ENCODE results near the gene TNNT3. TPM values are rescaled to one million over a fixed set of nuclear protein-coding genes. Genes with fewer than 3 reads are reported as not detected.
"Not testable (repeated sequence)": the region's sequence is repeated elsewhere in the genome, so short reads cannot be mapped to it uniquely, and the experiment has no call there.

TNNT3 gene
- total RNA-seq, result 5.1 TPM

DNA sequence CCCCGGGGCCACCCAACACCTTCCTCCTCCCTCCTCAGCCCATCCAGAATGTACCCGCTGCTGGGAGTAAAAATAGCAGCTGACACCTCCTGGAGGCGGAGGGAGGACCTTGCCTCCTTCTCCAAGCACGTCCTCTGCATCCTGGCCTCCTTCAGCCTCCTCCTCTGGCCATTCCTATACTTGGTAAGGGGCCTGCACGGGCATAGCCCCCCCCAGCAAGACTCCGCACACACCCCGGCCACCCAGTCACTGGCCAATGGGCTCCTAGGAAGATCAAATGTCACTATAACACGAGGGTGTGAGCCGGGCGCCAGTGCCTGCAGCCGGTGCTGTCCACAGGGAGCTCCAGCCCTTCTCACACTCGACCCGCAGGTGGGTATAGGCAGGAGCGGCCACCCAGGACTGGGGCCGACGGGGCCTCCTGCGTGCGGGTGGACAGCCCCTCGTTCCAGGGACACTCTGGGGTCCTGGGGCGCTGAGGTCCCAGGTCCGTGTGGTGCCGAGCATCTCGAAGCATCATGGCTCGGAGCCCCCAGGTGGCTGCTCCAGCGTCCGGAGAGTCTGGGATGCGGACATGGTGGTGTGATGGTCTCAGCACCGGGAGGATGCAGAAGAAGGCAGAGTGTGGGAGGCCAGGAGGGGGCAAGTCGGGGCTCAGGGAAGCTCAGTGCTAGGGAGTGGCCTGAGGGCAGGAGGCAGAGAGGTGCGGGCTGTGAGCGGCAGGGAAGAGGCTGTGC, at the start of gene TNNT3:
Gene TNNT3, plus strand, starts transcription at position 313 of the 737 bp plus-strand sequence. CDS start 3,172 bp downstream, outside the sequence.
- Histone ChIP-seq H3K9me3 (ENCODE audit: low read depth, low read length) (no peaks in the 10 kb centered on the region), H3K4me3 (ENCODE audit: low read length) (no peak within 1 kb of the TSS), H3K4me1 (ENCODE audit: insufficient read depth, low read length) (no peaks in the 10 kb centered on the region), H3K27me3 (ENCODE audit: insufficient read depth, low read length) (no peaks in the 10 kb centered on the region)

DNA sequence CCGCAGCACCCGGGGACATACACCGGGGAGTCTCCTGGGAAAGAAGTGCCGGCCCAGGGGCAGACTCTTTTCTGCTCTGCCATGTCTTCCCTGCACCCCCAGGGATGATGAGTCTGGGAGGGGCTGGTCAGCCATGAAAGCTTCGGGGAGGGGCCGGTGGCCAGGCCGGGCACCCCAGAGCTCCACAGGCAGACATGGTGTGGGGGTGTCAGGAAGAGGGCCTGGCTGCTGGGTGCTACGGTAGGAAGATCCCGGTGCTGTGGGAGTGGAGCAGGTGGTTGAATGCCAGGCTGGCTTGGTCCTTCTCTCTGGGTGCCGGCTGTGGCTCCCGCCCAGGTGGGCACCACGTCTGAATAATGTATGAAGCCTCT, 49.2 kb upstream of the TNNT3 start:
- Histone ChIP-seq H3K9me3 (ENCODE audit: low read depth, low read length) (no peaks in the 10 kb centered on the region), H3K4me1 (ENCODE audit: insufficient read depth, low read length) (peaks cover 59% of the 10 kb centered on the region), H3K27me3 (ENCODE audit: insufficient read depth, low read length) (no peaks in the 10 kb centered on the region), H3K4me3 (ENCODE audit: low read length) (no peak overlapping the region)

DNA sequence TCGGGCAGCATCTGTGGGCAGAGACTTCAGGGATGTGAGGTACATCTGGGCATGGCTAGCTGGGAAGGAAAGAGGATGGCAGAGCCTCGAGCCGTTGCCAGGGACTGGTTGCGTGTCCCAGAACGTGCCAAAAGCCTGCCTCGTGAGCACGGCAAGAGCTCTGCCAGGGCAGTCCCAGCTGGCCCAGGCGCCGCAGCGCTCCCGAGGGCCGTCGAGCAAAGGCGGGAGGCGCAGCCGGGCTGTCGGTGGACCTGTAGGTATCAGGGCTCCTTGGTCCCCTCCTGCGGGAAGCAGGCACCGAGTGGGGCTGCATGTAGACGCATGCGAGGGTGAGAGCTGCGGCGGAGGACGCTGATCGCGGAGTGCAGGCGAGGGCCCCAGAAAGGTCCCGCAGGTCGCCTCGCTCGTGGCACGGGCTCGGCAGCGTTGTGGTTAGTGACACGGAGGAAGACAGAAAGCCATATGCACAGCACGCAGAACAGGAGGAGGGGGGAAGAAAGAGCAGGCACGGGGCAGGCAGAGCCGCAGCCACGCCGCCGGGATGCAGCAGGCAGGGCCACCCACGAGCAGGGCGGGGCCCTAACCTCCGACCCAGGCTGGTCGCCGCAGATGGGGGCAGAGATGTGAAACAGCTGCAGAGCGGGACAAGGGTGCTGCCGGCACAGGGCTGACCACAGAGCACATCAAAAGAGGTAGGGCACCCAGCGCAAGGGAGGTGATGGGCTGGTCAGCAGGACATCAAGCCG, 48.6 kb upstream of the TNNT3 start:
- Histone ChIP-seq H3K9me3 (ENCODE audit: low read depth, low read length) (no peaks in the 10 kb centered on the region), H3K4me3 (ENCODE audit: low read length) (no peak overlapping the region), H3K27me3 (ENCODE audit: insufficient read depth, low read length) (no peaks in the 10 kb centered on the region), H3K4me1 (ENCODE audit: insufficient read depth, low read length) (peaks cover 61% of the 10 kb centered on the region)

DNA sequence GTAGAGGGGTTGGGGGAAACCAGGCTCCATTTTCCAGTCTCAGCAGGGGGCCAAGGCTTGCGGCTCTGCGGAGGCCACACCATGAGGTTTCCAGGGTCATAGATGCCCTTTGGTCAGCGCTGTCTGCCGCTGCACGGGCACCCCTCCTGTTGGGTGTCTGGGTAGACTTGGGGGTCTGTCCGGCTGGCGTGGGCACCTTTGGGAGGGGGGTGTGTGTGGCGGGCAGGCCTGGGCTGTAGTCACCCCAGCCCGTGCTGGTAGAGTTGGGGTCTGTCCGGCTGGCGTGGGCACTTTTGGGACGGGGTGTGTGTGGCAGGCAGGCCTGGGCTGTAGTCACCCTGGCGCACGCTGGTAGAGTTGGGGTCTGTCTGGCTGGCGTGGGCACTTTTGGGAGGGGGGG, 48.0 kb upstream of the TNNT3 start:
- no peak overlapping the region for H3K4me3 ChIP-seq (ENCODE audit: low read length)
- H3K4me1 ChIP-seq (ENCODE audit: insufficient read depth, low read length), result peaks cover 67% of the 10 kb centered on the region
- H3K27me3 ChIP-seq (ENCODE audit: insufficient read depth, low read length), result no peaks in the 10 kb centered on the region
- H3K9me3 ChIP-seq (ENCODE audit: low read depth, low read length), result no peaks in the 10 kb centered on the region

DNA sequence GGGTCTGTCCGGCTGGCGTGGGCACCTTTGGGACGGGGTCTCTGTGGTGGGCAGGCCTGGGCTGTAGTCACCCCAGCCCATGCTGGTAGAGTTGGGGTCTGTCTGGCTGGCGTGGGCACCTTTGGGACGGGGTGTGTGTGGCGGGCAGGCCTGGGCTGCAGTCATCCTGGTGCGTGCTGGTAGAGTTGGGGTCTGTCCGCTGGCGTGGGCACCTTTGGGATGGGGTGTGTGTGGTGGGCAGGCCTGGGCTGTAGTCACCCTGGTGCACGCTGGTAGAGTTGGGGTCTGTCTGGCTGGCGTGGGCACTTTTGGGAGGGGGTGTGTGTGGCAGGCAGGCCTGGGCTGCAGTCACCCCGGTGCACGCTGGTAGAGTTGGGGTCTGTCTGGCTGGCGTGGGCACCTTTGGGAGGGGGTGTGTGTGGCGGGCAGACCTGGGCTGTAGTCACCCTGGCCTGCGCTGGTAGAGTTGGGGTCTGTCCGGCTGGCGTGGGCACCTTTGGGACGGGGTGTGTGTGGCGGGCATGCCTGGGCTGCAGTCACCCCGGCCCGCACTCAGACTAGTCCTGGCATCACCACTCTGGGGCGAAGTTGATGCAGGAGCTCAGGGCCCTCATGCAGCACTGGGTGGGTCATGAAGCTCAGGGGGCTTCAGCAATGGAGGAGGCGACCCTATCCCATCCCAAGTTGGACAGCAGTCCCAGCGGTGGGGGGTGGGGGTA, 47.1 kb upstream of the TNNT3 start:
- no peak overlapping the region for H3K4me3 ChIP-seq (ENCODE audit: low read length)
- H3K27me3 ChIP-seq (ENCODE audit: insufficient read depth, low read length), result no peaks in the 10 kb centered on the region
- peaks cover 70% of the 10 kb centered on the region for H3K4me1 ChIP-seq (ENCODE audit: insufficient read depth, low read length)
- H3K9me3 ChIP-seq (ENCODE audit: low read depth, low read length), result no peaks in the 10 kb centered on the region

DNA sequence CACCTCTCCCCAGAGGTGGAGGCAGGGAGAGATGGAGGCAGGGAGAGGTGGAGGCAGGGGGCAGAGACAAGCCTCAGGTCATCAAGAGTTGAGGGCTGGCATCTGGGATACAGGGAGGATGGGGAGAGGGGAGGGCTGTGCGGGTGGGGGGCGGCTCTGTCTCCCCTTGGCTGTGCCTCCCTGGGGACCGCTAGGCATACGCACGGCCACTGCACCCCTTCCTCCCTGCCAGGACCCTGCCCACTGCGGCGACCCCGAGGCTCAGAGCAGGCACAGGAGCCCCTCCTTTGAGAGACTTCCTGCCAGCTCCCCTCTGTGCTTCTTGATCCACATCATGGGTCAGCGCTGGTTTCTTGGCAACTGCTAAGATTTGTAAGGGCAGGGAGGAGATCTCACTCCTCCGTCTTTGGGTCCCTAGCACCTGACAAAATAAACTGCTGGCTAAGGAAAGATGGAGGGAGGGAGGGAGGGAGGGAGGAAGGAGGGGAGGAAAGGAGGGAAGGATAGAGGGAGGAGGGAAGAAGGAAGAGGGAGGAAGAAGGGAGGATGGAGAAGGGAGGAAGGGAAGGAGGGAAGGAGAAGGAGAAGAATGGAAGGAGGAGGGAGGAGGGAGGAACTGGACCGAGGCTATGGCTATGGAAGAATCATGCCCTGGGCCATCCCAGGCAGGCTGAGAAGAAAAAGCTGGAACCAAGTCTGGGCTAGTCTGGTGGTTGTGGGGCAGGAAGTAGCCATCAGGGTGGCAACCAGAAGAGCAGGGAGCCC, 46.3 kb upstream of the TNNT3 start:
- peaks cover 65% of the 10 kb centered on the region for H3K4me1 ChIP-seq (ENCODE audit: insufficient read depth, low read length)

DNA sequence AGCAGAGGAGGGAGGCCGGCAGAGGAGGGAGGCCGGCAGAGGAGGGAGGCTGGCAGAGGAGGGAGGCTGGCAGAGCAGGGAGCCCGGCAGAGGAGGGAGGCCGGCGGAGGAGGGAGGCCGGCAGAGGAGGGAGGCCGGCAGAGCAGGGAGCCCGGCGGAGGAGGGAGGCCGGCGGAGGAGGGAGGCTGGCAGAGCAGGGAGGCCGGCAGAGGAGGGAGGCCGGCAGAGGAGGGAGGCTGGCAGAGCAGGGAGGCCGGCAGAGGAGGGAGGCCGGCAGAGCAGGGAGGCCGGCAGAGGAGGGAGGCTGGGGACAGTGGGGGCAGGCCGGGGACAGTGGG, 45.7 kb upstream of the TNNT3 start:
- H3K4me1 ChIP-seq (ENCODE audit: insufficient read depth, low read length), result peaks cover 63% of the 10 kb centered on the region

More for the DNA sequence above, 46.3 kb upstream of the TNNT3 start:
- Histone ChIP-seq H3K4me3 (ENCODE audit: low read length) (no peak overlapping the region), H3K27me3 (ENCODE audit: insufficient read depth, low read length) (no peaks in the 10 kb centered on the region), H3K9me3 (ENCODE audit: low read depth, low read length) (no peaks in the 10 kb centered on the region)

DNA sequence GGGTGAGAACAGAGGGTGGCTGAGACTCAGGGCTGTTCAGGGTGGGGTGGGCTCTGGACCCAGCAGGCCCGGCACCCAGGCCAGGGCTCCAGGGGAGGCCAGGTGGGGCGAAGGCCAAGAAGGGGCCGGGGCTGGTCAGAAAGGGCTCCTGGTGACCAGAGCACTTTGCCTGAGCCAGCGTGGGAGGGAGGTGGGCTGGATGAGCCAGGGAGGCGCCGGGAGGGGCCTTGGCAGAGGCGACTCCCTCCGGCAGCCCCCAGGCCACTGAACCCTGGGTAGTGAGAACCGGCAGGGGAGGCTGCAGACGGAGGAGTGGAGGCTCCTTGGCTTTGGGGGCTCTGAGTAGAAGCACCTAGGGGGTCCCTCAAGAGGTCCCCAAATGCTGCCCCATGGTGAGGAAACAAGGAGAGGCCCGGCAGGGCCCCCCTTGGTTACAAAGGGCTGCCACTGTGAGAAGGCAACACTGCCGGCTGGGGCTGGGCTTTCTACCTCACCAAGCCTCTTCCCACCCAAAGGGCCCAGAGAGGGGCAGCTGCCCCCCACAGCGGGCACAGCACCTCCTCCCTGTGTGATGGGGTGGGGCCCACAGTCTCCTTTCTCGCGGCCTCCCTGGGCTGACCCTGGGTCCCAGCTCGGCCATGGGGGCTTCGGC, 44.9 kb upstream of the TNNT3 start:
- H3K4me3 ChIP-seq (ENCODE audit: low read length); H3K9me3 ChIP-seq (ENCODE audit: low read depth, low read length); H3K27me3 ChIP-seq (ENCODE audit: insufficient read depth, low read length): not testable (repeated sequence)
- peaks cover 60% of the 10 kb centered on the region for H3K4me1 ChIP-seq (ENCODE audit: insufficient read depth, low read length)

More for the DNA sequence above, 45.7 kb upstream of the TNNT3 start:
- not testable (repeated sequence) for H3K27me3 ChIP-seq (ENCODE audit: insufficient read depth, low read length); H3K9me3 ChIP-seq (ENCODE audit: low read depth, low read length); H3K4me3 ChIP-seq (ENCODE audit: low read length)

DNA sequence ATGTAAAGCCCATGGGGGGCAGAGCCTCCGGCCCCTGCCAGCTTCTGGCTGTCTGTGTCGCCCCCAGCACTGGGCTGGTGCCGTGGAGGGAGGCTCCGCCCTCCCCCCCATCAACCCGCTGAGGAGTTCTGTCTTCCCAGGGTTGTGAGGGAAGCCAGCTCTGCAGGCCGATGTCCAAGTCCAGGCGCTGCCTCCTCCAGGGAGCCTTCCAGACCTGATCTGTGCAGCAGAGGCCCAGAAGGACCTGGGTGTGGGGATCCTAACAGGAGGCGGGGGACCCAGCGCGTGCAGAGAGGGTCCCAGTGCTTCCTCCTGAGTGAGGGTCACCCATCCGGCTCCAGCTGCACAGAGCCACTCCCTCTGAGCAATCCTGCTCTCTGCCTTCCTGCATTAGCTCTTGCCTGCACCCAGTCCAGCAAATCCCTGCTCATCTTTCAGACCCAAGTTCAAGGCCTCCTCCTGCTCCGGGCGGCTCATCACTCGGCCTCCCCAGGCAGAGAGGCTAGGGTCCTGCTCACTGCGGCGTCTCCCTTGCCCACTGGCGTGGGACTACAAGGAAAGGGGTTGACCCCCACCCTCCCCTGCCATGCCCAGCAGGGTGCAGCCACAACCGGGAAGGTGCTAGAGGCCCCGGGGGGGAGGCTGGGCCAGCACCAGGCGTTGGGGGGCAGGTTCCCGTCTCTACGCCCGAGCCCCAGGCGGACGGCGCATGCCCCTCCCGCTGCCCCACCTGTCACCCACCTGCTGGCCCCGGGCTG, 44.2 kb upstream of the TNNT3 start:
- Histone ChIP-seq H3K4me1 (ENCODE audit: insufficient read depth, low read length) (peaks cover 60% of the 10 kb centered on the region), H3K9me3 (ENCODE audit: low read depth, low read length) (no peaks in the 10 kb centered on the region), H3K27me3 (ENCODE audit: insufficient read depth, low read length) (no peaks in the 10 kb centered on the region), H3K4me3 (ENCODE audit: low read length) (no peak overlapping the region)

DNA sequence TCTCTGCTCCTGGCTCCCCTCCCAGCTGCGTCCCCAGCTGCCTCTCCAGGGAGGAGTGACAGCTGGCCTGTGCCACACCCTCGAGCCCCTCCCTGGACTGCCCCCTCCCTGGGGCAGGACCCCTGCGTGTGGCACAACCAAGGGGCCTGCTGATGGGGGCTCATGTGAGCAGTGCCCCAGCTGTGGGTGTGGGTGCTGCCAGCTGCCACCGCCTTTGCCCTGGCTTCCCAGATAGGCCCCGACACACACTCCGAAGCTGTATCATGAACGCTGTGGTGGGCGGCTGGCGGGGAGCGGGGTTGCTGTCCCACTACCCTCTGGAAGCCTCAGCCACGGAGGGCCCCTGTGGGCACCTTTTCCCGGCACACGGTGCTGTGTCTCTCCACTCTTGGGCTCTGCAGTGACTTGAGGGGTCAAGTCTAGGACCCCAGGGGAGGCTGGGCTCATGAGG, 43.6 kb upstream of the TNNT3 start:
- not testable (repeated sequence) for H3K27me3 ChIP-seq (ENCODE audit: insufficient read depth, low read length); H3K9me3 ChIP-seq (ENCODE audit: low read depth, low read length); H3K4me3 ChIP-seq (ENCODE audit: low read length)
- peaks cover 60% of the 10 kb centered on the region for H3K4me1 ChIP-seq (ENCODE audit: insufficient read depth, low read length)

DNA sequence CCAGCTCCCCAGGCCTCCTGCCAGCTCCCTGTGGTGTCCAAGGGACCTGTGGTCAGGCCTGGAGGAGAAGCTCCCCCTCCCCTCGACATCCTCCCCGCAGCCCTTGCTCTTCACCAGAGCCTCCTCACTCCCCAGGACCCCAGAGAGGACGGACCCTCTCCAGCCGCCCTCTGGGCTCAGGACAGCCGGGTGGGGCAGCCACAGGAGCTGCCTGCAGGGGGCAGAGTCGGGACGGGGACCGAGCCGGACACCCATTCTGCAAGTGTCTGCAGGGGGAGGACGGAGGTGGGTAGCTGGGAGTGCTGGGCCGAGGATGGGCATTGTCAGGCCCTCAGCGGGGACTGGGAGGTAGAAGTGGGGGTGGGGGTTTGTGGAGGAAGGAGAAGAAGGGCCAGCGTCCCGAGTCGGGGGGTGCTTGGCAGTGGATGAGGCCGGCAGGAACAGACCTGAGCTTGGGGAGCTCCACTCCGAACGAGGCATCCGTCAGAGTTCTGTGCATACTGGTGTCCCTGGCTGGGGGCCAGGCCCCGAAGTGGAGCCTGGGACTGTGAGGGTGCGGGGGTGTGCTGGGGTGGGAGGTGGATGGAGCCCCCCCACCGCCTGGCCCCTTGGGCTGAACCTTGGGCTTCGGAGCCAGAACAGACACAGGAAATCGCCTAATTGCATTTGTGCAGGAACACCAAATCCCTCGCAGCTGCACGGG, 43.0 kb upstream of the TNNT3 start:
- H3K27me3 ChIP-seq (ENCODE audit: insufficient read depth, low read length), result no peaks in the 10 kb centered on the region
- no peak overlapping the region for H3K4me3 ChIP-seq (ENCODE audit: low read length)
- H3K9me3 ChIP-seq (ENCODE audit: low read depth, low read length), result no peaks in the 10 kb centered on the region
- peaks cover 60% of the 10 kb centered on the region for H3K4me1 ChIP-seq (ENCODE audit: insufficient read depth, low read length)

DNA sequence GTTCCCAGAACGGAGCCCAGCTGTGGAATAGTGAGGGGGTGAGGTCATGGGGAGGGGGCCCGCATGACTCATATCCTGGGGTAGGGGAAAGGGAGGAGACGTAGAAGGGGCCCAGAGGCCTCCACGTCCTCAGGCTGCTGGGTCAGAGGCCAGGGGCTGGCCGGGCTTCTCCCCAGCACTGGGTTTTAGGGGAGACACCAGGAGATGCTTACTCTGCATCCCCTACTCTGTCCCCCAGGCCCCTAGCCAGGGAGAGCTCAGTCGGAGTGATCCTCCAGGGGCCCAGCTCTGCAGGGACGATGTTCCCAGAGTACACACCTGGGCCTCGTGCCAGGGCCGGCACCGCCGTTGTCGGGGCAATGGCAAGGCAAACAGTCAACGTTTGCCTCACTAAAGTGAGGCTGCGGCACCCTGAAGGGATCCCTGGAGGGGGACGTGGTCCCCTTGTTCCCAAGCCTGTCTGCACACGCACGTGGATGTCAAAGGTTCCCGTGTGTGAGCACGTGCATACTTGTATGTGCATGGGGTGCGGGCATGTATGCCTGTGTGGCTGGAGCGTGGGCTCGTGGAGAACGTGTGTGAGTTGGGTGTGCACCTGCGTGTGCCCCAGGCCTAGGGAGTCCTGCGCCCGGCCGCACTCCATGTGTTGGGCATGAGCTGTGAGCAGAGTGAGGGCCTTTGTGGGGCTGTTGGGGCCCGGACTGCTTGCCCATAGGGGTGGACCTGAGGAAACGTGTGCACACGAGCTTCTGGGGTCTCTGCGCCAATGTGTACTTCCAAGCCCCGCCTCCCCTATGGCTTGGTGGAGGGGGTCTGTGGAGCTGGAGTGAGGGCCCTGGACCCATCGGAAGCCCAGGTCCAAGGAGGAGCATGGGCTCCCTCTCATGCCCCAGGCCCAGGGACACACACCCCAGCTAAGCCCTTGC, 42.0 kb upstream of the TNNT3 start:
- H3K27me3 ChIP-seq (ENCODE audit: insufficient read depth, low read length), result no peaks in the 10 kb centered on the region
- no peaks in the 10 kb centered on the region for H3K9me3 ChIP-seq (ENCODE audit: low read depth, low read length)
- H3K4me1 ChIP-seq (ENCODE audit: insufficient read depth, low read length), result peaks cover 60% of the 10 kb centered on the region
- no peak overlapping the region for H3K4me3 ChIP-seq (ENCODE audit: low read length)
